ENCODE results near the gene ADRM1.

ADRM1 gene

DNA sequence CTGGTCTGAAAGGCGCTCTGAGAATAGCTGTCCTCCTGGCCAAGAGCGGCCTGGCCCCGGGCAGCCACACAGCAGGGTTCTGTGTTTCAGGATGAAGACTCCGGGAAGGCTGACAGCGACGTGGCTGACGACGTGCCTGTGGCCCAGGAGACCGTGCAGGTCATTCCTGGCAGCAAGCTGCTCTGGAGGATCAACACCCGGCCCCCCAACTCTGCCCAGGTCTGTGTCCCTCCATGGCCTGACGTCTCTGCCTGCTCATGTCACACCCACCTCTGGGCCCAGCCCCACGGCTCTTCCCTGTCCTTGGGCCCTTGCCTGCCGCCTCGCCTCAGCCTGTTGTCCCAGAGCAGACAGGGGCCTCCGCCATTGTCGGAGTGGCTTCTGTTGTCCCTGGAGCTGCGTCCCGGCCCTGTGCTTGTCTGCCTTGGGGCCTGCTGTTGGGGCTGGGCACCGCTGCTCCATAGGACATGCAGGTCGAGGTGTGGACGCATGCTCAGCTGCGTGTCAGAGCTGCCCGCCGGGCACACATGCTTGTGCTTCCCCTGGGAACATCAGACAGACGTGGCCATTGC, 16.2 kb upstream of the ADRM1 start:
- no peak for FAIRE-seq
- TF ChIP-seq POLR2A (IDR thresholded peaks at IDR 0.05; ENCODE audit: low read depth, low read length): no peak
- no peak for DNase-seq (ENCODE audit: insufficient read length, low spot score)

DNA sequence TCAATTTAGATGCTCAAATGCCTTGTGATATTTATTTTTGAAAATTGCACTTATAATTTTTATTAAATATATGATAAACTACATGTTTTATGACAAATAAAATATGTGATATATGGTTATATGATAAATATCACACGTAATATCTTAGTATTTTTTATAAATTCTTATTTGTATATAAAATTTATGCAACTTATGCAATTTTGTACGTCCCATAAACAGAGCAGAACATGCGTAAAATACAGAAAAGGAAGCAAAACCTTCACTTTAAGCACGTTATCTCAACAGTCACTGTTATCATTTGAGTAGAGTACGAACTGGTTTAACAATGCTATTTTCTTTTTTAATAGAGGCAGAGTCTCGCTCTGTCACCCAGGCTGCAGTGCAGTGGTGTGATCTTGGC, 15.7 kb upstream of the ADRM1 start:
- no peak for TF ChIP-seq POLR2A (IDR thresholded peaks at IDR 0.05; ENCODE audit: low read depth, low read length)
- DNase-seq (ENCODE audit: insufficient read length, low spot score): no peak
- no peak for FAIRE-seq

DNA sequence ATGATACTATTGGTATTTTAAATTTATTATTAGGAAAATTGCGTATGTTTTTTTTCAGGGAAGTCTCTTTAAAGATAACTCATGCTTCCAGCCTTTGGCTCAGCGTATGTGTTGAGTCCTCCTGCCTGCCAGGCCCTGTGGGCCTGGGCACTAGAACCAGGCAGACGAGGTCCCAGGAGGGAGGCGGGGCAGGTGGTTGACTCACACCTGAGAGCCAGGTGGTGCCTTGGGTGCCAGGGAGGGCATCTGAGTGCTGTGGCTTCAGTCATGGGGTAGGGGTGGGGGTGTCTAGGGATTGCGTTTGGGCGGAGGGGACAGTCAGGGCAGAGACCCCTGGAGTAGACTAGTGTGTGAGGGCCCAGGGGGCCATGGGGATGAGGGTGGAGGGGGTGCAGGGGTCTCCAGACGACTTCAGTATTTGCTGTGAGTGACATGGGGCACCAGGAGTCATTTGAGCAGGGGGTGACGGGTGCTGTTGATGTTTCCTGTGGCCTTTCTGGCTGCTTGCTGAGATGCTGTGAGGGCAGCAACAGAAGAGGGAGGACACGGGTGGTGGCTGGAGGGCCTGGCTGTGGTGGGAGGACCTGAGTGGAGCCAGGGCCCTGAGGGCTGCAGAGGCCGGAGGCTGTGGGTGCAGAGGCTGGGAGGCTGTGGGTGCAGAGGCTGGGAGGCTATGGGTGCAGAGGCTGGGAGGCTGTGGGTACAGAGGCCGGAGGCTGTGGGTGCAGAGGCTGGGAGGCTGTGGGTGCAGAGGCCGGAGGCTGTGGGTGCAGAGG, 14.8 kb upstream of the ADRM1 start:
- no peak for TF ChIP-seq POLR2A (IDR thresholded peaks at IDR 0.05; ENCODE audit: low read depth, low read length)
- no peak for DNase-seq (ENCODE audit: insufficient read length, low spot score)
- FAIRE-seq: no peak

DNA sequence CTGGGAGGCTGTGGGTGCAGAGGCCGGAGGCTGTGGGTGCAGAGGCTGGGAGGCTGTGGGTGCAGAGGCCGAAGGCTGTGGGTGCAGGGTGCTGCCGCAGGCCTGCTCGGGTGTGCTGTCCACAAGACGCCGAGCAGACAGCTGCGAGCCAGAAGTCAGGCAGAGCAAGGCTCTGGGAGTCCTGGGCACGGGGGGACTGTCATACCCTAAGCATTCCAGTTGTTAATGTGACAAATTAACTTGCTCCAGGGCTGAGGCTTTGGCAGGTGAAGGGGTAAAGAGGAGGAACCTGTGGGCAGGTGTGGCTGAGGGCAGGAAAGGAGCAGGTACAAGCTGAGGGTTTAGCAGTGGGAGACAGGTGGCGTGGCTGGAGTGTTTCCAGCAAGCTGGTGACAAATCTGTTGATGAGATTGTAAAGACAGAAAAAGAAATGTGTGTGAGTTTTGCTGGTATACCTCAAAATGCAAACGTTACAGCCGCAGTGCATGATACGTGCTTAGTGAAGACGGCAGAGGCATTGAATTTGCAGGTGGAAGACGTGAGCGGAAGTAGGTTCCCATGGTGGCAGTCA, 14.2 kb upstream of the ADRM1 start:
- TF ChIP-seq POLR2A (IDR thresholded peaks at IDR 0.05; ENCODE audit: low read depth, low read length): no peak
- DNase-seq (ENCODE audit: insufficient read length, low spot score) (no peak), FAIRE-seq (no peak)

DNA sequence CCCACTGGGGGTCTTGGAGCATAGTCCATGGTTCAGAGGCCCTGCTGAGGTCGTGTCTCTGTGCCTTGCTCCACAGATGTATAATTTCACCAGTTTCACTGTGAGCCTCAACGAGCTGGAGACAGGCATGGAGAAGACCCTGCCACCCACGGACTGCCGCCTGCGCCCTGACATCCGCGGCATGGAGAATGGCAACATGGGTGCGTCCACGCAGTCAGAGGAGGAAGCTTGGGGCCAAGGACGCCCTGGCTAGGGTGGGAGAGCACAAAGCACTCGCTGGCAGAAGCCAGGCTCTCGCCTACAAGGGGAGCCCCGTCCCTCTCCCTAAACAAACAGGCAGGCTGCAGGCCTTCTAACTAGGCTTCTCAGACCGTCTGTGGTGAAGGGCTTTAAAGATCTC, 13.7 kb upstream of the ADRM1 start:
- no peak for DNase-seq (ENCODE audit: insufficient read length, low spot score)
- no peak for FAIRE-seq
- TF ChIP-seq POLR2A (IDR thresholded peaks at IDR 0.05; ENCODE audit: low read depth, low read length): no peak

DNA sequence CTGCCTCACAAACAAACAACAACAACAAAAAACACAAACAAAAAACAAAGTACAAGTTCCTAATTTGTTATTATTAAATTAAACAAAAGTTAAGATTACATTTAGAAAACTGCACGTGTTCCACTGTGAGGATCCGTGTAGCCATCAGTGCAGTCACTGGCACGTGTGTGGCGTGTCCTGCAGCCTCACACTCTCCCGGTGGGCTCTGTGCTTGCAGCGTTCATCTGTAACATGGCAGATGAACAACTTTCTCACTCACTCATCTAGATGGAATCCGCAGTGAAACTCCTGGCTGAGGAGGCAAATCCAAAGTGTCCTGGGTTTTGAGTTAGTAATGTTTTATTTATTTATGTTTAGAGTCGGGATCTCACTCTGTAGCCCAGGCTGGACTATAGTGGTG, 12.9 kb upstream of the ADRM1 start:
- no peak for FAIRE-seq
- no peak for DNase-seq (ENCODE audit: insufficient read length, low spot score)
- no peak for TF ChIP-seq POLR2A (IDR thresholded peaks at IDR 0.05; ENCODE audit: low read depth, low read length)

DNA sequence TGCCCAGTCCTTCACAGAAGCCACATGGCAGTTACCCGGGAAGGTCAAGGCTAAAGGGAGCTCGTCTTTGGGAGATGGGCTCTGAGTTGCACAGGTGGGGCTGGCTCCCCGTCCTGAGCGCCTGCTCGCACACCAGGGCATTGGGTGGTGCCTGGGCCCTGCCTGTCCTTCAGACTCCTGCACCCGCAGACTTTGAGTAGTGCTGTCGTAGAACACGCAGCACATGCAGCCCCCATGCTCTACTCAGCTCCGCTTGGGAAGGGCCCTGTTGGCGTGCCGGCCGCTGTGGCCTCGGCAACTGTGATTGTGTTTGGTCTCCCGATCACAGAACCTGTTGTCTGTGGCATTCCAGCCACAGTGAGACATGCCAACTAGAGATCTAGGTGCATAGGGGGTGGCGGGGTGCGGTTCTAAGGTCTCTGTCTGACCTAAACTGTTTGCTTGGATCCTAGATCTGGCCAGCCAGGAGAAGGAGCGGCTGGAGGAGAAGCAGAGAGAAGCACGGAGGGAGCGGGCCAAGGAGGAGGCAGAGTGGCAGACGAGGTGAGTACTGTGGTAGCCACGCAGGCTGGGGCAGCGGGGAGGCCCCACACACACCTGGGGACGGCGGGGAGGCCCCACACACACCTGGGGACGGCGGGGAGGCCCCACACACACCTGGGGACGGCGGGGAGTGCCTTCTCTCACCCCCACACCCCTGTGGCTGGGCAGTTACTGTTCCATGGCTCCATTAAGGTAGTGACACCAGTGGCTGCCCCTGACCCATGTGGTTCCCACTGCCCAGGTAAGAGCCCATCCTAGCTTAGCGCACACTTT, 11.3 kb upstream of the ADRM1 start:
- FAIRE-seq (no peak), DNase-seq (ENCODE audit: insufficient read length, low spot score) (no peak)
- TF ChIP-seq POLR2A (IDR thresholded peaks at IDR 0.05; ENCODE audit: low read depth, low read length): no peak

DNA sequence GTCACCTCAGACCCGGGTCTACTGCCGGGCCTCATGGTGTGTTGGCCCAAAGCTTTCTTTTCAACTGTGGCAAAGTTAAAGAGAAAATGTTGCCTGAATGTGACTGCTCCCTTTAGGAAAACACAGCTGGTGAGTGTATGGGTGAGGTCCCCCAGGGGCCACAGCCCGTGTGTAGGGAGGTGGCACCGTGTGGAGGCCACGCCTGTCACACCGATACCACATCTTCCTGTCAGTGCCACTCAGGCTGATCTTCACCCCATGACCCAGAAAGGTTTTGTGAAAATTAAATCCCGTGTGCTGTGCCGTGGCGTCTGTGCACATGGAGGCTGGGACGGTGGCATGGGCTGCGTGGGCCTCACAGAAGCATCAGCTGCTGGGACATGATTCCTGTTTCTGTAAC, 10.7 kb upstream of the ADRM1 start:
- FAIRE-seq (no peak), DNase-seq (ENCODE audit: insufficient read length, low spot score) (no peak)
- TF ChIP-seq POLR2A (IDR thresholded peaks at IDR 0.05; ENCODE audit: low read depth, low read length): no peak

DNA sequence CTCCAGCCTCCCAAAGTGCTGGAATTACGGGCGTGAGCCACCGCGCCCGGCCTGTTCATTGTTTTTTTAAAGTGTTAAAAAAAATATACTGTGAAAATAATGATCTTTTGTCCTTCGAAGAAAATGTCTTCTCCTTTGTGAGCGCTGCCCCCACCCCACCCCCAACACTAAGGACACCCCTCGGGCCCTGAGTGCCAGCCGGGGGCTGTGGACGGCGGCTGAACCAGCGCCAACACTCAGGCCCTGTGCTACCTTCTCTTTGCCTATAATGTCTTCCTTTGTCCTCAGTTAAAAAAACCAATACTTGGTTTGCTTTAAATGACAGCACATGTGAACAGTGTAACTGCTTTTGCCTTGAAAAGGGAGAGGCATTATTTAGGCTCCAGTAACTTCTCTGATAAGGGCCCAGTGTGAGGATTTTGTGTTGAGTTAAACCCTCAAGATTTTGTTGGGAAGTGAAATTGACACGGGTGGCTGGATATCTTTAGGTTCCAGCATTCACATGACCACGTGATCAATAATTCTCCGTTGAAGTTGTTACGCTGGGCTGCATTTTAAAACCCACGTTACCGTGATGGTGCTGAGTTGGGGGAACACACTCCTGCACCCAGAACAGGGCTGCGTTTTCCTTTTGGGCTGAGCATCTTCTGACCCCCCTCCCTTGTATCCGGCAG, 9.5 kb upstream of the ADRM1 start:
- no peak for TF ChIP-seq POLR2A (IDR thresholded peaks at IDR 0.05; ENCODE audit: low read depth, low read length)
- DNase-seq (ENCODE audit: insufficient read length, low spot score) (no peak), FAIRE-seq (no peak)

DNA sequence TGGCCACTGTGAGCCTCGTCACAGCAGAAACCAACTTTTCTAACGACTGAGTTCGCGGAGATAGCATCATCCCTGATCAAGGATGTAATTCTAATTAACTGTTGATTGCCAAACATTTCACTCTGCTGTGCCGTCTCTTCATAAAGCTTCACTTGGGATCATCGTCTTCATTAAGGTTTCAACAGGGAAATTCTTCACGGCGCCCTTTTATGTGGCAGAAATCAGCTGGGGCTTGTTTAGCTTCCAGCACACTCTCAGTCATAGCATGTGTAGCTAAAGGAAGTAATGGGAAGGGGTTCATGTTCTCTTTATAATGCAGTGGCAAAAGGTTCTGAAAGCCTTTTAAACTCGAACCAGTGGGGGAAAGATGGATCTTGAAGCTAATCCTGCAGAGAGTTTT, 8.9 kb upstream of the ADRM1 start:
- no peak for DNase-seq (ENCODE audit: insufficient read length, low spot score)
- no peak for TF ChIP-seq POLR2A (IDR thresholded peaks at IDR 0.05; ENCODE audit: low read depth, low read length)
- no peak for FAIRE-seq

DNA sequence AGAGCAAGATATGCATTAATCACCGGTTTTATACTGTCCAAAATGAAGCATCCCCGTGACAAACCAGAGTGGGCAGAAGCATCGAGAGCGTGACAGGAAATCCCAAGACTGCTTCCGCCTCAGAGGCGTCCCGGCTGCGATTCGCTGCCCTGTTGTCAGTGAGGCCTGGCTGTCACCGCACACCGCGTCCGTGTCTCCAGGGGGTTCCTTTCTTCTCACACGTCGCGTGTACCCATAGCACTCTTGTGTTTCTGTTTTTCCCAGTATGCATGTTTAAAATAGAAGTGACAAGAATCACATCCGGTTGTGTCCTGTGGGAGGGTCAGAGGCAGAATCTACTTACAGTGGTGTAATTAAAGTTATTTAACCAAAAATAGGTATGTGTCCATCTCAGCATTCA, 8.3 kb upstream of the ADRM1 start:
- no peak for TF ChIP-seq POLR2A (IDR thresholded peaks at IDR 0.05; ENCODE audit: low read depth, low read length)
- DNase-seq (ENCODE audit: insufficient read length, low spot score) (no peak), FAIRE-seq (no peak)

DNA sequence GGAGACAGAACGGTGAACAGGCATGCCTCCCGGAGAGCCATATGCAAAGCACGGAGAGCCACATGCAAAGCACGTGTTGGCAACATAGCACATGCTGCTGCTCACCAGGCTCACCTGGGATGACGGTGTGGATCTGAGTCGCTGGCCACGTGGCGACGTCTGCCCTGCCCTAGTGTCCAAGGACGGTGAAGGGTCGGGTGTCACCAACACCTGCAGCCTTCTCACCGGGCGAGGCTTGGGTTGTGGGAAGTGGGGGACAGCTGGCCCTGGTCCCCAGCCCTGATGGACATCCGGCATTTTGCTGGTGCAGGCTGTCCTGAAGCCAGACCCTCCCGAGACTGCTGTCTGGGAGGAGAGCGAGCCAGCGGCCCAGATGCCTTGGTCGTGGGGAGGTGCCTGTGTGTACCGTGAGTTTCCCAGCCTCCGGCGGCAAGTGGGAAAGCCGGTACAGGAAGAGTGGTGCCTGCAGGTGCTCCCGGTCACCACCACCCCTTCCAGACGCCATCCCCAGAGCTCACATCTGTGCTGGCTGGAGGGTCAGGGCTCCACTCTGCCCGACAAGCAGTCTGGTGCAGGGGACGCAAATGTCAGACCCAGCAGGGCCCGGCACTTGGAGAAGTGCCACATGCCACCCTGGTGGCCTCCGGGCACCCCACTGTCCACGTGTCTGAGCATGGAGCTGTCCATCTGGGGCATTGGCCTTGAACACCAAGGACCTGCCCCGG, 5.9 kb upstream of the ADRM1 start:
- TF ChIP-seq POLR2A (IDR thresholded peaks at IDR 0.05; ENCODE audit: low read depth, low read length): no peak

More for the DNA sequence above, 5.9 kb upstream of the ADRM1 start:
- DNase-seq (ENCODE audit: insufficient read length, low spot score) (no peak), FAIRE-seq (no peak)

Data from H54 (cell line).